ENCODE data around the gene MARCHF3.

GRCh38 chr5:126866851-126867636 lies 163.3 kb downstream of the MARCHF3 start:
- TF ChIP-seq ZNF565 (CRISPR knock-in tag; conservative IDR thresholded peaks at IDR 0.05; ENCODE audit: low read depth) (no peak), CSRNP3 (CRISPR knock-in tag; IDR thresholded peaks at IDR 0.05) (no peak), SNAI2 (CRISPR knock-in tag; IDR thresholded peaks at IDR 0.05) (no peak), RARB (CRISPR knock-in tag; IDR thresholded peaks at IDR 0.05) (no peak), ZFP3 (CRISPR knock-in tag; IDR thresholded peaks at IDR 0.05) (no peak), CSDC2 (CRISPR knock-in tag; IDR thresholded peaks at IDR 0.05) (no peak), OSR1 (CRISPR knock-in tag; IDR thresholded peaks at IDR 0.05) (no peak), ISL1 (CRISPR knock-in tag; IDR thresholded peaks at IDR 0.05) (no peak), ZNF8 (CRISPR knock-in tag; IDR thresholded peaks at IDR 0.05) (no peak), GLIS3 (CRISPR knock-in tag; IDR thresholded peaks at IDR 0.05) (no peak), BACH2 (CRISPR knock-in tag; IDR thresholded peaks at IDR 0.05; ENCODE audit: borderline replicate concordance) (no peak), PATZ1 (CRISPR knock-in tag; IDR thresholded peaks at IDR 0.05; ENCODE audit: borderline replicate concordance) (no peak), ARNTL (CRISPR knock-in tag; IDR thresholded peaks at IDR 0.05; ENCODE audit: borderline replicate concordance, low read depth) (no peak)
